Calu3 (cell line): Measurements from ENCODE around the gene RABEPK. TPM values are rescaled to one million over a fixed set of nuclear protein-coding genes. Genes with fewer than 3 reads are reported as not detected.
A peak's percentile ranks its signal among the peaks of the same experiment; 100 is the strongest.

Experiments used
- Bru-seq: library from RNA; stranded (reverse); fragments of 400-500 nt; gene quantifications from one replicate; lab custom pipeline; 2021; lab: Mats Ljungman, UMichigan
- BruChase-seq, 2 experiments: library from RNA; stranded (reverse); fragments of 400-500 nt; gene quantifications; one replicate each; lab custom pipeline; 2021; lab: Mats Ljungman, UMichigan
- BruUV-seq: library from RNA; stranded (reverse); fragments of 400-500 nt; replicated peaks from 2 replicates; lab custom pipeline; 2021; lab: Mats Ljungman, UMichigan
- CTCF ChIA-PET: fragments of 300-600 bp; sonication (Branson Sonifier 250); formaldehyde crosslinking; loops from one replicate; lab custom pipeline; 2022; ENCODE audit warnings: antibody characterized with exemption; lab: Charles Lee
- DNase-seq: peaks from one replicate; pipeline ENCODE4 v3.0.0; 2022
- H3K27ac Mint-ChIP-seq: one replicate; pipeline ENCODE4 v1.8.0; 2022; ENCODE audit warnings: mixed read lengths; ENCODE audit not compliant: unreplicated experiment
- H3K27me3 Mint-ChIP-seq: one replicate; pipeline ENCODE4 v1.8.0; 2022; ENCODE audit warnings: mixed read lengths; ENCODE audit not compliant: unreplicated experiment
- H3K36me3 Mint-ChIP-seq: one replicate; pipeline ENCODE4 v1.8.0; 2022; ENCODE audit warnings: mild to moderate bottlenecking, moderate library complexity, mixed read lengths; ENCODE audit not compliant: insufficient read depth, unreplicated experiment
- H3K4me1 Mint-ChIP-seq: one replicate; pipeline ENCODE4 v1.8.0; 2022; ENCODE audit warnings: mild to moderate bottlenecking, low read depth, mixed read lengths; ENCODE audit not compliant: unreplicated experiment
- H3K4me3 Mint-ChIP-seq: one replicate; pipeline ENCODE4 v1.8.0; 2022; ENCODE audit warnings: mild to moderate bottlenecking, low read depth, moderate library complexity, mixed read lengths; ENCODE audit not compliant: unreplicated experiment
- H3K9me3 Mint-ChIP-seq: one replicate; pipeline ENCODE4 v1.8.0; 2022; ENCODE audit warnings: low read depth, mixed read lengths; ENCODE audit not compliant: unreplicated experiment
- intact Hi-C: fragments of 100-400 bp; cut with micrococcal nuclease; formaldehyde crosslinking; loops from one replicate; pipeline ENCODE4 v1.10.0; 2022; ENCODE audit not compliant: unreplicated experiment
- long read RNA-seq: library from polyadenylated mRNA; stranded (forward); transcript quantifications from one replicate; pipeline ENCODE4 v2.0.0, GENCODE V29; 2022
- total RNA-seq: library from RNA; stranded (reverse); gene quantifications from 2 replicates; pipeline ENCODE4 v1.2.3, GENCODE V29; 2022
- TF ChIP-seq, protein P1 (sequence below): fragments of 200-600 bp; IDR thresholded peaks from one replicate; pipeline ENCODE4 v1.8.0; 2022; ENCODE audit warnings: antibody characterized with exemption; ENCODE audit not compliant: unreplicated experiment

RABEPK gene, protein sequence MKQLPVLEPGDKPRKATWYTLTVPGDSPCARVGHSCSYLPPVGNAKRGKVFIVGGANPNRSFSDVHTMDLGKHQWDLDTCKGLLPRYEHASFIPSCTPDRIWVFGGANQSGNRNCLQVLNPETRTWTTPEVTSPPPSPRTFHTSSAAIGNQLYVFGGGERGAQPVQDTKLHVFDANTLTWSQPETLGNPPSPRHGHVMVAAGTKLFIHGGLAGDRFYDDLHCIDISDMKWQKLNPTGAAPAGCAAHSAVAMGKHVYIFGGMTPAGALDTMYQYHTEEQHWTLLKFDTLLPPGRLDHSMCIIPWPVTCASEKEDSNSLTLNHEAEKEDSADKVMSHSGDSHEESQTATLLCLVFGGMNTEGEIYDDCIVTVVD
- total RNA-seq (12.7 and 13.2 TPM in 2 replicates), Bru-seq, nascent RNA (percentile 49 among the genes with signal in this experiment), BruChase-seq, experiment 1, labeled RNA remaining after a 6-hour chase (percentile 57 among the genes with signal in this experiment), BruChase-seq, experiment 2, labeled RNA remaining after a 2-hour chase (percentile 54 among the genes with signal in this experiment)
- long read RNA-seq, transcript RABEPK-202 (8 exons, 1,504 nt) = major isoform, 13 of 42 reads
- long read RNA-seq, transcript RABEPK-204 (9 exons, 1,466 nt) = major isoform, 13 of 42 reads
- long read RNA-seq, partial matches to known transcripts = 10 of 42 reads
- long read RNA-seq, other reads (novel, unspliced or antisense) = 6 of 42 reads

DNA sequence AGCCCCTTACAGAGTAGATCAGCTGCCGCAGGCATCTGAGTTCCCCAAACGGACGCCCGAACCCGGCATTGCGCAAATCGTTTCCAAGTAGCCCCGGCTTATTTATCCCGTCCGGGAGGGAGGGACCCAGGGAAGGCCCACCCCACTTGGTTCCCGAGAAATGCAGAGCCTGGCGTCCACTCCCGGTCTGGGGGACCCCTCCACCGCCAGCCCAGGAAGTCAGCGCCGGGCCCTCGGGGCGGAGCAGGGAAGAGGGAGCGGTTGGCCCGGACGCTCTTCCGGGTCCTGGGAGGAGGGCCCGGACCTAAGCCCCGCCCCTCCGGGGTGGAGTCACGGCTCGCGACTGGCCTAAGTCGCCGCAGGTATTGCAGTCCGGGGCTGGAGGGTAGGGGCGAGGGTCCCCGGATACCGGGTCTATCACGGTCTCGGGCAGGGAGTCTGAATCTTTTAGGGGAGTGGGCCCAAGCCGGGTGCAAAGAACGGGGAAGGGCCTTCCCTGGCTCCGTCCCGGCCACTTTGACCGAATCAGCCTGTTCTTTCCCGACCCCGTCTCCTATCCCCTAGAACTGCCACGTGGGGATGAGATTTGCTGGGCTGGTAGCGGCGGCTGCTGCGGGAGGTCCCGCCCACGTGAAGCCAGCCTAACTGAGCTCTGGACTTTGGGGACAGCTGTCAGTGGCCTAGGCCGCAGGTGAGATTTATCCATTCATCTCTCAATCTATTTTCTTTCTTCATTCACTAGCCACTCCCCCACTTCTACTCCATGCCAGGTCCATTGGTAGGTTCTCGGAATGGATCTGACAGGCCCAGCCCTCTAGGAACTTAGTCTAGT, at the start of gene RABEPK:
TSS of gene RABEPK (plus strand) at position 327 of the 832 bp plus-strand sequence. CDS start 2,472 bp downstream, outside the sequence.
- H3K36me3 Mint-ChIP-seq = peaks cover 16% of the 10 kb centered on the region
- intact Hi-C loops = no loop called here
- H3K9me3 Mint-ChIP-seq = no peaks in the 10 kb centered on the region
- peak within 1 kb of the TSS; percentile 76 for H3K4me3 Mint-ChIP-seq
- CTCF ChIA-PET = no interaction called here
- H3K4me1 Mint-ChIP-seq = peaks cover 8% of the 10 kb centered on the region
- TF ChIP-seq, protein P1, sequence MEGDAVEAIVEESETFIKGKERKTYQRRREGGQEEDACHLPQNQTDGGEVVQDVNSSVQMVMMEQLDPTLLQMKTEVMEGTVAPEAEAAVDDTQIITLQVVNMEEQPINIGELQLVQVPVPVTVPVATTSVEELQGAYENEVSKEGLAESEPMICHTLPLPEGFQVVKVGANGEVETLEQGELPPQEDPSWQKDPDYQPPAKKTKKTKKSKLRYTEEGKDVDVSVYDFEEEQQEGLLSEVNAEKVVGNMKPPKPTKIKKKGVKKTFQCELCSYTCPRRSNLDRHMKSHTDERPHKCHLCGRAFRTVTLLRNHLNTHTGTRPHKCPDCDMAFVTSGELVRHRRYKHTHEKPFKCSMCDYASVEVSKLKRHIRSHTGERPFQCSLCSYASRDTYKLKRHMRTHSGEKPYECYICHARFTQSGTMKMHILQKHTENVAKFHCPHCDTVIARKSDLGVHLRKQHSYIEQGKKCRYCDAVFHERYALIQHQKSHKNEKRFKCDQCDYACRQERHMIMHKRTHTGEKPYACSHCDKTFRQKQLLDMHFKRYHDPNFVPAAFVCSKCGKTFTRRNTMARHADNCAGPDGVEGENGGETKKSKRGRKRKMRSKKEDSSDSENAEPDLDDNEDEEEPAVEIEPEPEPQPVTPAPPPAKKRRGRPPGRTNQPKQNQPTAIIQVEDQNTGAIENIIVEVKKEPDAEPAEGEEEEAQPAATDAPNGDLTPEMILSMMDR = no peak
- H3K27me3 Mint-ChIP-seq = no peaks in the 10 kb centered on the region
- peak; percentile 94 for DNase-seq
- BruUV-seq = TSS peak; percentile 71
- H3K27ac Mint-ChIP-seq = peak within 1 kb of the TSS; percentile 64

DNA sequence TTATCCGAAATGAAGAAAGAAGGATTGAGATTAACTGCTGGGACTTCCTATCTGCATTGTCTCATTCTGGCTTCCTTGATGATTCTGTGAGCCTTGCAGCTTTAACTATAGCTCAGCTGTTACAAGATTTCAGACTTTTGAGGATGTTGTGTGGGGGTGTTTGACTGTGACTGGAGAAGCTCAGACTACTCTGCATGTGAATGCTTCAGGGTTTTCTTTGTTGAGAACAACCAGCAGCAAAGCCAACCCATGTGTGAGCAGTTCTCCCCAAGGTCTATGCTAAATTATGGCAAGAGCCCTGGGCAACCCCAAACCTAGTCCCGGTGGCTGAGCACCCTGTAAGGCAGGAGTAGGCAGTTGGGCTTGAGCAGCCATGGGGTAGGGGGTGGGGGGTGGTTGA, 48.6 kb upstream of the RABEPK start:
- H3K27me3 Mint-ChIP-seq = no peaks in the 10 kb centered on the region
- peaks cover 5% of the 10 kb centered on the region for H3K36me3 Mint-ChIP-seq
- H3K4me3 Mint-ChIP-seq = no peak overlapping the region
- intact Hi-C loops = no loop called here
- TF ChIP-seq, protein P1 = no peak
- DNase-seq = no peak
- CTCF ChIA-PET = no interaction called here
- H3K9me3 Mint-ChIP-seq = no peaks in the 10 kb centered on the region
- no peak overlapping the region for H3K27ac Mint-ChIP-seq
- H3K4me1 Mint-ChIP-seq = no peaks in the 10 kb centered on the region
- no TSS peak for BruUV-seq

DNA sequence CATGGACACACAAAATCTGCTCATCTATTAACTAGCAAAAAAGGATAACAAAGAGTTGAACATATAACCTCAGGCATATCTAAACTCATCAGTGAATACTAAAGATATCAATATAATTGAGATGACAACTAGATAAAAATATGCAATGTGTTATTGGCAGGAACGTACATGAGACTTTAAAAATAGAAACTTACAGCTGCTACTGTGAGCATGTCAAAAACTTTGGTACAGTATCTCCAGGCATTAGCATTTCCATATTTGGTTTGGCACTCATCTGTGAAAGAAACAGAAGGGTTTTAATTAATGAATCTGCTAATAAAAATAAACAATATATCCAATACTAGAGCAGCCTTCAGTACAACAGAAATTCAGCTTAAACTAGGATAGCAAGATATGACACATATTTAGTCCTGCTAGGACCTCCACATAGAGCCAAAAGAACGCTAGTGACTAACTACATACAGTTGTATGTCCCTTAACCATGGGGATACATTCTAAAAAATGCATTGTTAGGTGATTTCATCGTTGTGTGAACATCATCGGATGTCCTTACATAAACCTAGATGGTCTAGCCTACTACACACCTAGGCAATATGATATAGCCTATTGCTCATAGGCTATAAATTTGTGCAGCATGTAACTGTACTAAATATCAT, 46.5 kb upstream of the RABEPK start:
- CTCF ChIA-PET = no interaction called here

More for the DNA sequence above, 46.5 kb upstream of the RABEPK start:
- TF ChIP-seq, protein P1 = no peak
- H3K4me1 Mint-ChIP-seq = no peaks in the 10 kb centered on the region
- H3K36me3 Mint-ChIP-seq = peaks cover 5% of the 10 kb centered on the region
- H3K4me3 Mint-ChIP-seq = no peak overlapping the region
- no peaks in the 10 kb centered on the region for H3K27me3 Mint-ChIP-seq
- intact Hi-C loops = no loop called here
- no peaks in the 10 kb centered on the region for H3K9me3 Mint-ChIP-seq
- no TSS peak for BruUV-seq
- DNase-seq = no peak
- H3K27ac Mint-ChIP-seq = no peak overlapping the region
